Prostate gland (tissue), 2 donors: ENCODE results near the gene MED17.

ENCODE experiments used
- POLR2A ChIP-seq: fragments of 450-650 bp; IDR thresholded peaks from one replicate; pipeline ENCODE4 v1.6.1; 2016; ENCODE audit warnings: antibody characterized with exemption, mild to moderate bottlenecking
- TF ChIP-seq, protein P1 (sequence below), 4 experiments: fragments of 200-600 bp in 2 of 4; fragments of 450-650 bp in 2 of 4; sonication (generic) in 2 of 4; IDR thresholded peaks; 1 replicate in 3 of 4; 2 replicates in 1 of 4; pipeline ENCODE4 v1.5.1; 2016 to 2019; ENCODE audit warnings: antibody characterized with exemption in 4 of 4, mild to moderate bottlenecking in 2 of 4, moderate library complexity in 2 of 4

DNA sequence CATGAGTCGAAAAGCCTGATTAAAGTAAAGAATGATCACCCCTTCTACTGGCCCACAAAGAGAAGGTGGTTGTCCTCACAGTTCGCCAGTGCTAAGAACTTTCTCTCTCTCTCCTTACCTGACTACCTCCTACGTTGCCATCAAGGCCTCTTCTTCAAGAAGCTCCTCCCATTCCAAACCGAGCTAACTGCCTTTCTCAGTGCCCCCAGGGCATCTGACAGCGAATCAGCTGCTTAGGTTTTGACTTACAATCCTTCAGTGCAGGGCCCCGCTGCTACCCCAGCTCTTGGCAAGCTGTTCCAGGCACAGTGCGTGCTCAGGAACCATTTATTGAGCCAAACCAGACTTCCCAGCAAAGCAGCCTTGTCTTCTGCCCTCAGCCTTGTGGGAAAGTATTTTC, 60.5 kb downstream of the MED17 start:
- TF ChIP-seq, protein P1, sequence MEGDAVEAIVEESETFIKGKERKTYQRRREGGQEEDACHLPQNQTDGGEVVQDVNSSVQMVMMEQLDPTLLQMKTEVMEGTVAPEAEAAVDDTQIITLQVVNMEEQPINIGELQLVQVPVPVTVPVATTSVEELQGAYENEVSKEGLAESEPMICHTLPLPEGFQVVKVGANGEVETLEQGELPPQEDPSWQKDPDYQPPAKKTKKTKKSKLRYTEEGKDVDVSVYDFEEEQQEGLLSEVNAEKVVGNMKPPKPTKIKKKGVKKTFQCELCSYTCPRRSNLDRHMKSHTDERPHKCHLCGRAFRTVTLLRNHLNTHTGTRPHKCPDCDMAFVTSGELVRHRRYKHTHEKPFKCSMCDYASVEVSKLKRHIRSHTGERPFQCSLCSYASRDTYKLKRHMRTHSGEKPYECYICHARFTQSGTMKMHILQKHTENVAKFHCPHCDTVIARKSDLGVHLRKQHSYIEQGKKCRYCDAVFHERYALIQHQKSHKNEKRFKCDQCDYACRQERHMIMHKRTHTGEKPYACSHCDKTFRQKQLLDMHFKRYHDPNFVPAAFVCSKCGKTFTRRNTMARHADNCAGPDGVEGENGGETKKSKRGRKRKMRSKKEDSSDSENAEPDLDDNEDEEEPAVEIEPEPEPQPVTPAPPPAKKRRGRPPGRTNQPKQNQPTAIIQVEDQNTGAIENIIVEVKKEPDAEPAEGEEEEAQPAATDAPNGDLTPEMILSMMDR (IDR thresholded peaks at IDR 0.05) = no peak
- no peak for TF ChIP-seq POLR2A
